GM12872 (cell line): ENCODE results near the gene CYP24A1.

Experiments
- CTCF ChIP-seq: IDR thresholded peaks from 3 replicates; pipeline ENCODE4 v1.5.1; 2011; ENCODE audit warnings: low read depth, mild to moderate bottlenecking, low read length, moderate library complexity; ENCODE audit not compliant: insufficient read depth

The CYP24A1 gene

GRCh38 chr20:54193817-54194216, 20.0 kb upstream of the CYP24A1 start:
- TF ChIP-seq CTCF = no peak

GRCh38 chr20:54190217-54190616, 16.4 kb upstream of the CYP24A1 start:
- no peak for TF ChIP-seq CTCF

GRCh38 chr20:54189630-54190029, 15.8 kb upstream of the CYP24A1 start:
- no peak for TF ChIP-seq CTCF

GRCh38 chr20:54188132-54188849, 14.5 kb upstream of the CYP24A1 start:
- TF ChIP-seq CTCF = no peak

GRCh38 chr20:54184904-54185626, 11.3 kb upstream of the CYP24A1 start:
- TF ChIP-seq CTCF = no peak

- TF ChIP-seq CTCF = no peak
Measured at GRCh38 chr20:54184071-54184470, 10.3 kb upstream of the CYP24A1 start.

GRCh38 chr20:54180931-54181330, 7.1 kb upstream of the CYP24A1 start:
- TF ChIP-seq CTCF = no peak
